ENCODE data around the gene NOVA2.

The NOVA2 gene

DNA sequence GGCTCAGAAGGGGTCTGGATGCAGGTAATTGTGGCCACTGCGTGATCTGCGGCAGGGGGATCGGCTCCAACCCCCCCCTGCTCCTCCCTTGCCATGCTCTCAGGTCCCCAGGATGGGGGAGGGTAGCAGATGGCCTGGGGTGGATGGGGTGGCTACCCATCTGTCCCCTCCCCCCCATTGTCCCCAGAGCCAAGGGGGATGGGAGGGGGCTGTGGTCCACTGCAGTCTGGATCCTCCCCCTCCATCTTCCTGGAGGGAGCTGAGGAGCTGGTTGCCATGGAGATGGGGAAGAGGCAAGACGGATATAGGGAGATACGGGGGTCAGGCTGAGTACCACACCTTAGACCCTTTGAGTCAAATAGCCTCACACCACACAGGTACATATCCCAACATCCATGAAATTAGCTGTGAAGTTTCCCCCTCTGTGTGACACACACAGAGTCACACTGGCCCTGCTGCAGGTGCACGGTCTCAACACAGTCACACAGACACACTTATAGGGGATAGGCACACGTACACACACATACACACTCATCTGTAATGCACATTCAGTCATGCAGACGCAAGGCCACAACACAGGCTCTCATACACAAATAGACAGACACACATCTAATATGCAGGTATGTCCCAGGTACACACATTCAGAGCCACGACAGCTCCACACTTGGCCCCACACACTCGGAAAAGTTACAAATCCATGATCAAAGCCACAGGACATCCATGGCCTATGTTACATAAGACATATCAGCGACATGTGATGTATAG lies 1.8 kb upstream of the NOVA2 start:
- no peak for ATAC-seq
- TF ChIP-seq ZNF8 (CRISPR knock-in tag; IDR thresholded peaks at IDR 0.05) (no peak), ZNF70 (CRISPR knock-in tag; IDR thresholded peaks at IDR 0.05) (no peak), PPARA (CRISPR knock-in tag; IDR thresholded peaks at IDR 0.05; ENCODE audit: borderline replicate concordance) (no peak), TOX (CRISPR knock-in tag; IDR thresholded peaks at IDR 0.05; ENCODE audit: borderline replicate concordance) (no peak), ZFP3 (CRISPR knock-in tag; IDR thresholded peaks at IDR 0.05) (no peak), RARB (CRISPR knock-in tag; IDR thresholded peaks at IDR 0.05) (no peak), ISL1 (CRISPR knock-in tag; IDR thresholded peaks at IDR 0.05) (no peak), ARNTL (CRISPR knock-in tag; IDR thresholded peaks at IDR 0.05; ENCODE audit: borderline replicate concordance, low read depth) (no peak), POU6F1 (CRISPR knock-in tag; IDR thresholded peaks at IDR 0.05; ENCODE audit: borderline replicate concordance, low read depth) (no peak), CSRNP3 (CRISPR knock-in tag; IDR thresholded peaks at IDR 0.05) (no peak), ZFP30 (CRISPR knock-in tag; IDR thresholded peaks at IDR 0.05) (no peak), ZC3H10 (CRISPR knock-in tag; IDR thresholded peaks at IDR 0.05) (no peak), ZNF565 (CRISPR knock-in tag; conservative IDR thresholded peaks at IDR 0.05; ENCODE audit: low read depth) (no peak)
- TF ChIP-seq, protein P1, sequence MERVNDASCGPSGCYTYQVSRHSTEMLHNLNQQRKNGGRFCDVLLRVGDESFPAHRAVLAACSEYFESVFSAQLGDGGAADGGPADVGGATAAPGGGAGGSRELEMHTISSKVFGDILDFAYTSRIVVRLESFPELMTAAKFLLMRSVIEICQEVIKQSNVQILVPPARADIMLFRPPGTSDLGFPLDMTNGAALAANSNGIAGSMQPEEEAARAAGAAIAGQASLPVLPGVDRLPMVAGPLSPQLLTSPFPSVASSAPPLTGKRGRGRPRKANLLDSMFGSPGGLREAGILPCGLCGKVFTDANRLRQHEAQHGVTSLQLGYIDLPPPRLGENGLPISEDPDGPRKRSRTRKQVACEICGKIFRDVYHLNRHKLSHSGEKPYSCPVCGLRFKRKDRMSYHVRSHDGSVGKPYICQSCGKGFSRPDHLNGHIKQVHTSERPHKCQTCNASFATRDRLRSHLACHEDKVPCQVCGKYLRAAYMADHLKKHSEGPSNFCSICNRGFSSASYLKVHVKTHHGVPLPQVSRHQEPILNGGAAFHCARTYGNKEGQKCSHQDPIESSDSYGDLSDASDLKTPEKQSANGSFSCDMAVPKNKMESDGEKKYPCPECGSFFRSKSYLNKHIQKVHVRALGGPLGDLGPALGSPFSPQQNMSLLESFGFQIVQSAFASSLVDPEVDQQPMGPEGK (CRISPR knock-in tag; IDR thresholded peaks at IDR 0.05; ENCODE audit: borderline replicate concordance): no peak
- TF ChIP-seq, protein P2, sequence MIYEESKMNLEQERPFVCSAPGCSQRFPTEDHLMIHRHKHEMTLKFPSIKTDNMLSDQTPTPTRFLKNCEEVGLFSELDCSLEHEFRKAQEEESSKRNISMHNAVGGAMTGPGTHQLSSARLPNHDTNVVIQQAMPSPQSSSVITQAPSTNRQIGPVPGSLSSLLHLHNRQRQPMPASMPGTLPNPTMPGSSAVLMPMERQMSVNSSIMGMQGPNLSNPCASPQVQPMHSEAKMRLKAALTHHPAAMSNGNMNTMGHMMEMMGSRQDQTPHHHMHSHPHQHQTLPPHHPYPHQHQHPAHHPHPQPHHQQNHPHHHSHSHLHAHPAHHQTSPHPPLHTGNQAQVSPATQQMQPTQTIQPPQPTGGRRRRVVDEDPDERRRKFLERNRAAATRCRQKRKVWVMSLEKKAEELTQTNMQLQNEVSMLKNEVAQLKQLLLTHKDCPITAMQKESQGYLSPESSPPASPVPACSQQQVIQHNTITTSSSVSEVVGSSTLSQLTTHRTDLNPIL (CRISPR knock-in tag; IDR thresholded peaks at IDR 0.05; ENCODE audit: low read depth): no peak

DNA sequence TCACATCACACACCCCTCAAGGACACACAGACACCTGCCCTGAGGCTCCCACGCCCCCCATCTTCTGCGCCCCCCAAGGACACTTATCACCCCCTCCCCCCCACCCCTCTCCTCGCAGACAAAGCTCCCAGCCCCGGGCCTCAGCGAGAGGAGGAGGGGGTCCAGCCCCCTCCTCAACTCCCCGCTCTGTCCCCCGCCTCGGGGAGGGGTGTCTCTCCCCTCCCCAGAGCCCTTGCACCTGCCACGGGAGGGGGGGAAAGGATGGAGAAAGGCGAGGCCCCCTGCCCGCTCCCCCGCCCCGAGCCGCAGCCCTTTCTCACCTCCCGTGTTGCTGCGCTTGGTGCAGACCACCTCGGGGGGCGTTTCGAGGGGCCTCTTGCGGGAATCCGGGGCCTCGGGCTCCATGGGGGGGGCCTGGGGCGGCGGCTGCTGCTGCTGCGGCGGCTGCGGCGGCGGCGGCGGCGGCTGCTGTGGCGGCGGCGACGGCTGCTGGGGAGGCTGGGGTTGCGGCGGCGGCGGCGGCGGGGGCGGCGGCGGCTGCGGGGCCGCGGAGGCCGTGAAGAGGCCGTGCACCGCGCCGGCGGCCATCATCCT lies 621 bp downstream of the NOVA2 start:
- ATAC-seq: no peak
- TF ChIP-seq CSDC2 (CRISPR knock-in tag; IDR thresholded peaks at IDR 0.05) (no peak), RARB (CRISPR knock-in tag; IDR thresholded peaks at IDR 0.05) (no peak), ARNTL (CRISPR knock-in tag; IDR thresholded peaks at IDR 0.05; ENCODE audit: borderline replicate concordance, low read depth) (no peak), SNAI2 (CRISPR knock-in tag; IDR thresholded peaks at IDR 0.05) (no peak), POU6F1 (CRISPR knock-in tag; IDR thresholded peaks at IDR 0.05; ENCODE audit: borderline replicate concordance, low read depth) (no peak)

- no peak for ATAC-seq
- TF ChIP-seq, protein P1 (CRISPR knock-in tag; IDR thresholded peaks at IDR 0.05; ENCODE audit: borderline replicate concordance): no peak
- no peak for TF ChIP-seq ESRRG (CRISPR knock-in tag; IDR thresholded peaks at IDR 0.05)
- TF ChIP-seq CSDC2 (CRISPR knock-in tag; IDR thresholded peaks at IDR 0.05): no peak
- TF ChIP-seq GLIS3 (CRISPR knock-in tag; IDR thresholded peaks at IDR 0.05): no peak
- TF ChIP-seq ZNF70 (CRISPR knock-in tag; IDR thresholded peaks at IDR 0.05): no peak
- no peak for TF ChIP-seq POU6F1 (CRISPR knock-in tag; IDR thresholded peaks at IDR 0.05; ENCODE audit: borderline replicate concordance, low read depth)
- TF ChIP-seq TOX (CRISPR knock-in tag; IDR thresholded peaks at IDR 0.05; ENCODE audit: borderline replicate concordance): no peak
- TF ChIP-seq ZC3H10 (CRISPR knock-in tag; IDR thresholded peaks at IDR 0.05): no peak
- no peak for TF ChIP-seq ZNF565 (CRISPR knock-in tag; conservative IDR thresholded peaks at IDR 0.05; ENCODE audit: low read depth)
- no peak for TF ChIP-seq ZFP30 (CRISPR knock-in tag; IDR thresholded peaks at IDR 0.05)
- no peak for TF ChIP-seq BACH2 (CRISPR knock-in tag; IDR thresholded peaks at IDR 0.05; ENCODE audit: borderline replicate concordance)
- TF ChIP-seq SNAI2 (CRISPR knock-in tag; IDR thresholded peaks at IDR 0.05): no peak
- no peak for TF ChIP-seq TCF4 (CRISPR knock-in tag; IDR thresholded peaks at IDR 0.05; ENCODE audit: borderline replicate concordance)
- no peak for TF ChIP-seq RARB (CRISPR knock-in tag; IDR thresholded peaks at IDR 0.05)
Measured at GRCh38 chr19:45972081-45972946, 1.4 kb downstream of the NOVA2 start.

Data from SK-N-SH treated with all-trans-retinoic acid at 6 μM for 48 hours (cell line).